Mammary epithelial cell (primary cell): Measurements from ENCODE around the gene SPN.

Experiments
- EZH2 ChIP-seq: IDR thresholded peaks from 2 replicates; pipeline ENCODE4 v1.6.1; 2012; ENCODE audit warnings: low read length, inconsistent platforms, borderline replicate concordance
- TF ChIP-seq, protein P1 (sequence below), 2 donors: IDR thresholded peaks in 1 of 2; conservative IDR thresholded peaks in 1 of 2; 2 replicates each; pipeline ENCODE4 v1.5.1; 2011 to 2012; ENCODE audit warnings: inconsistent platforms in 2 of 2, low read length in 2 of 2, mild to moderate bottlenecking in 2 of 2, control low read depth in 1 of 2, low read depth in 1 of 2; ENCODE audit not compliant: insufficient read depth in 1 of 2; ENCODE audit errors: extremely low read depth in 1 of 2

DNA sequence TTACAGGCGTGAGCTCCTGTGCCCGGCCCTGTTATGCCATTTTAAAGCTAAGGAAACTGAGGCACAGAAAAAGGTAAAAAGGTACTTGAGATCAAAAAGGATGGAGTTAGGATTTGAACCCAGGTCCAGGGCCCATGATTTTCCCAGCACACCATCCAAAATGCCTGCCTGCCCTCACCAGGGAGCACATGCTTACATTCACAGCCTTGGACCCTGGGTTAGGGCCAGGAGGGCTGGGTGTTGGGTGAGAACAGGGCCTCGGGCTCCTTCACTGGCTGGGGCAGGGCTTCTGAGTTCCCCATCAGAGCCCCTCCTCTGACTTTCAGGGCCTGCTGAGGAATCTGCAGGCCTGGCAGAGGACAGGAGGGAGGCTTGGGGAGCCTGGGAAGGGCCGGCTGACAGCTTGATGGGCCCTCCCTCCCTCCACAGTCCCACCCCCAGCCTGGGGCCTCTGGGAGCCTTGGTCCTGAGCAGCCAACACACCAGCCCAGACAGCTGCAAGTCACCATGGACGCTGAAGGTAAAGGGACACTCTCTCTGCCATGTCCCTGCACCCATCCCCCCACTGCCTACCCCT is 15.7 kb downstream of the SPN start, which contains the start of gene QPRT:
- TF ChIP-seq, protein P1, sequence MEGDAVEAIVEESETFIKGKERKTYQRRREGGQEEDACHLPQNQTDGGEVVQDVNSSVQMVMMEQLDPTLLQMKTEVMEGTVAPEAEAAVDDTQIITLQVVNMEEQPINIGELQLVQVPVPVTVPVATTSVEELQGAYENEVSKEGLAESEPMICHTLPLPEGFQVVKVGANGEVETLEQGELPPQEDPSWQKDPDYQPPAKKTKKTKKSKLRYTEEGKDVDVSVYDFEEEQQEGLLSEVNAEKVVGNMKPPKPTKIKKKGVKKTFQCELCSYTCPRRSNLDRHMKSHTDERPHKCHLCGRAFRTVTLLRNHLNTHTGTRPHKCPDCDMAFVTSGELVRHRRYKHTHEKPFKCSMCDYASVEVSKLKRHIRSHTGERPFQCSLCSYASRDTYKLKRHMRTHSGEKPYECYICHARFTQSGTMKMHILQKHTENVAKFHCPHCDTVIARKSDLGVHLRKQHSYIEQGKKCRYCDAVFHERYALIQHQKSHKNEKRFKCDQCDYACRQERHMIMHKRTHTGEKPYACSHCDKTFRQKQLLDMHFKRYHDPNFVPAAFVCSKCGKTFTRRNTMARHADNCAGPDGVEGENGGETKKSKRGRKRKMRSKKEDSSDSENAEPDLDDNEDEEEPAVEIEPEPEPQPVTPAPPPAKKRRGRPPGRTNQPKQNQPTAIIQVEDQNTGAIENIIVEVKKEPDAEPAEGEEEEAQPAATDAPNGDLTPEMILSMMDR (conservative IDR thresholded peaks at IDR 0.05 in 1 of 2, IDR thresholded peaks at IDR 0.05 in 1 of 2; ENCODE audit: extremely low read depth in 1 of 2, insufficient read depth in 1 of 2, low read depth in 1 of 2, low read length in 2 of 2) = no peak
- no peak for TF ChIP-seq EZH2
